HepG2 (cell line): ENCODE measurements around the gene RDH11. TPM values are rescaled to one million over a fixed set of nuclear protein-coding genes. Genes with fewer than 3 reads are reported as not detected.

Source experiments
- ATAC-seq: fragments of 200-7000 bp; cut with Tn5 transposase; 3 replicates; pipeline ENCODE4 v1.9.1; 2020; ENCODE audit warnings: mild to moderate bottlenecking, moderate library complexity
- BruUV-seq: library from RNA; stranded (reverse); fragments of 400-500 nt; replicated peaks from 2 replicates; lab custom pipeline; 2021; lab: Mats Ljungman, UMichigan
- CTCF ChIA-PET: fragments of 300-600 bp; formaldehyde crosslinking; extraction: SDS; loops from one replicate; lab custom pipeline; 2021; ENCODE audit warnings: low total read pairs, inconsistent platforms, low intra/inter-chr PET ratio; lab: Yijun Ruan, JAX
- POLR2A ChIA-PET: fragments of 350-600 bp; sonication (Branson Sonifier 250); formaldehyde crosslinking; loops from one replicate; lab custom pipeline; 2020; ENCODE audit warnings: antibody characterized with exemption, inconsistent platforms; lab: Yijun Ruan, JAX
- DNase-seq: peaks from one replicate; pipeline ENCODE4 v3.0.0-alpha.2; 2015; ENCODE audit warnings: low spot score
- FAIRE-seq: peaks from 3 replicates; lab custom pipeline; 2011; peaks lifted over from hg19 to GRCh38; lab: Jason Lieb, UNC
- H2AFZ ChIP-seq: one replicate; pipeline ENCODE4 v1.6.1; 2011; ENCODE audit warnings: low read length, inconsistent platforms
- H3K27ac ChIP-seq: fragments of 300-600 bp; 3 replicates; pipeline ENCODE4 v1.8.0; 2011; ENCODE audit warnings: mixed run types, mild to moderate bottlenecking, mixed read lengths, low read length, inconsistent platforms; ENCODE audit not compliant: insufficient read depth; ENCODE audit errors: extremely low read length
- H3K27me3 ChIP-seq, 2 experiments: fragments of 200-600 bp in 1 of 2; 2 replicates in 1 of 2; 3 replicates in 1 of 2; pipeline versions ENCODE4 v1.6.0 to v1.8.0; 2011; ENCODE audit warnings: low read length in 2 of 2, mild to moderate bottlenecking in 2 of 2, moderate library complexity in 2 of 2, inconsistent platforms in 1 of 2; ENCODE audit not compliant: insufficient read depth in 2 of 2, control insufficient read depth in 1 of 2
- H3K36me3 ChIP-seq, 2 experiments: fragments of 200-600 bp in 1 of 2; replicated peaks in 1 of 2; 2 replicates in 1 of 2; 3 replicates in 1 of 2; pipeline versions ENCODE4 v1.5.1 to v1.8.0; 2011; ENCODE audit warnings: low read length in 2 of 2, inconsistent platforms in 1 of 2; ENCODE audit not compliant: insufficient read depth in 2 of 2, control insufficient read depth in 1 of 2
- H3K4me1 ChIP-seq: 2 replicates; pipeline ENCODE4 v1.5.1; 2012; ENCODE audit warnings: low read length, inconsistent platforms; ENCODE audit not compliant: insufficient read depth
- H3K4me2 ChIP-seq: 2 replicates; pipeline ENCODE4 v1.6.0; 2011; ENCODE audit warnings: low read depth, low read length, inconsistent platforms
- H3K4me3 ChIP-seq, 3 experiments: fragments of 200-600 bp in 1 of 3; sonication (generic), shearing (Covaris generic) in 1 of 3; replicated peaks in 1 of 3; 2 replicates each; pipeline ENCODE4 v1.5.1; 2011 to 2016; ENCODE audit warnings: low read length in 3 of 3, inconsistent platforms in 2 of 3, low read depth in 2 of 3, mild to moderate bottlenecking in 2 of 3, control low read depth in 1 of 3, mixed read lengths in 1 of 3; ENCODE audit not compliant: insufficient read depth in 1 of 3
- H3K79me2 ChIP-seq: one replicate; pipeline ENCODE4 v1.6.1; 2011; ENCODE audit warnings: low read length, inconsistent platforms; ENCODE audit not compliant: insufficient read depth
- H3K9ac ChIP-seq: 2 replicates; pipeline ENCODE4 v1.6.0; 2011; ENCODE audit warnings: mild to moderate bottlenecking, low read depth, low read length, inconsistent platforms; ENCODE audit not compliant: insufficient read depth
- H3K9me3 ChIP-seq: 2 replicates; pipeline ENCODE4 v1.5.1; 2012; ENCODE audit warnings: mild to moderate bottlenecking, low read length
- H4K20me1 ChIP-seq: 2 replicates; pipeline ENCODE4 v1.6.0; 2011; ENCODE audit warnings: inconsistent platforms, mild to moderate bottlenecking, low read length, moderate library complexity; ENCODE audit not compliant: insufficient read depth
- ARID4A ChIP-seq: sonication (generic); formaldehyde crosslinking; IDR thresholded peaks from 2 replicates; pipeline ENCODE4 v1.5.0; 2020; ENCODE audit warnings: mild to moderate bottlenecking, missing genetic modification reagents, borderline replicate concordance
- ATF1 ChIP-seq: IDR thresholded peaks from 2 replicates; pipeline ENCODE4 v1.6.1; 2016; ENCODE audit warnings: mild to moderate bottlenecking, control low read depth
- DRAP1 ChIP-seq: IDR thresholded peaks from 2 replicates; pipeline ENCODE4 v1.6.1; 2016; ENCODE audit warnings: missing genetic modification reagents, missing compliant biosample characterization
- HCFC1 ChIP-seq: fragments of 150-350 bp; IDR thresholded peaks from 2 replicates; pipeline ENCODE4 v1.6.1; 2014; ENCODE audit warnings: low read depth, low read length
- HDAC2 ChIP-seq: sonication (generic); formaldehyde crosslinking; IDR thresholded peaks from 2 replicates; pipeline ENCODE4 v1.4.0; 2020; ENCODE audit warnings: missing genetic modification reagents
- NFATC3 ChIP-seq: sonication (generic); formaldehyde crosslinking; IDR thresholded peaks from 2 replicates; pipeline ENCODE4 v1.5.1; 2020; ENCODE audit warnings: mild to moderate bottlenecking, missing genetic modification reagents
- NR2C2 ChIP-seq: sonication (generic); formaldehyde crosslinking; IDR thresholded peaks from 2 replicates; pipeline ENCODE4 v1.4.0; 2020; ENCODE audit warnings: missing genetic modification reagents, mild to moderate bottlenecking, moderate library complexity, borderline replicate concordance
- SAP130 ChIP-seq: IDR thresholded peaks from 2 replicates; pipeline ENCODE4 v1.6.1; 2016; ENCODE audit warnings: low read depth
- THAP11 ChIP-seq: IDR thresholded peaks from 2 replicates; pipeline ENCODE4 v1.6.1; 2016; ENCODE audit warnings: missing biosample characterization, missing genetic modification reagents
- ZBTB33 ChIP-seq: sonication (generic); formaldehyde crosslinking; IDR thresholded peaks from 2 replicates; pipeline ENCODE4 v1.4.0; 2020; ENCODE audit warnings: missing genetic modification reagents
- ZNF143 ChIP-seq: sonication (generic); formaldehyde crosslinking; IDR thresholded peaks from 2 replicates; pipeline ENCODE4 v1.4.0; 2020; ENCODE audit warnings: missing genetic modification reagents
- ZNF292 ChIP-seq: sonication (generic); formaldehyde crosslinking; IDR thresholded peaks from 2 replicates; pipeline ENCODE4 v1.8.1; 2022; ENCODE audit warnings: mild to moderate bottlenecking, low read depth, missing genetic modification reagents, borderline replicate concordance
- ZNF891 ChIP-seq: sonication (generic); formaldehyde crosslinking; IDR thresholded peaks from 2 replicates; pipeline ENCODE4 v1.5.0; 2020; ENCODE audit warnings: mild to moderate bottlenecking, missing genetic modification reagents
- ZSCAN20 ChIP-seq: sonication (generic); formaldehyde crosslinking; IDR thresholded peaks from 2 replicates; pipeline ENCODE4 v1.4.0; 2020; ENCODE audit warnings: missing genetic modification reagents, mild to moderate bottlenecking, borderline replicate concordance
- WGBS: methylation state at CpG from one replicate; pipeline ENCODE4 v1.1.6; 2017; ENCODE audit warnings: low lambda C conversion rate; 5-methylcytosine and 5-hydroxymethylcytosine counted together
- in situ Hi-C: cut with HindIII; loops from 2 replicates; pipeline ENCODE4 v1.10.0; 2017; ENCODE audit warnings: low pct_unique_long_range_greater_than_20kb; ENCODE audit not compliant: extremely low pct_ligation_motif_present
- intact Hi-C: fragments of 100-400 bp; cut with micrococcal nuclease; formaldehyde crosslinking; loops from one replicate; pipeline ENCODE4 v1.10.0; 2022; ENCODE audit not compliant: unreplicated experiment
- polyA plus RNA-seq, 8 experiments: library from polyadenylated mRNA; depleted of rRNA in 3 of 8; stranded (reverse) in 7 of 8; unstranded in 1 of 8; fragments of >200 nt; fragmentation: Illumina TruSeq in 4 of 8; extraction: Trizol in 4 of 8; gene quantifications; 2 replicates each; pipeline versions ENCODE4 v1.2.1 to v1.2.3, GENCODE V29; 2011 to 2016; ENCODE audit warnings: low read depth in 4 of 8, missing spikeins in 1 of 8, mixed read lengths in 1 of 8; ENCODE audit not compliant: insufficient read depth in 1 of 8
- total RNA-seq, 5 experiments: library from RNA; depleted of rRNA; stranded (reverse); fragments of >200 nt; fragmentation: Illumina TruSeq; extraction: Trizol; gene quantifications; 2 replicates each; pipeline ENCODE4 v1.2.3, GENCODE V29; 2016; ENCODE audit warnings: low read depth in 1 of 5
- TF ChIP-seq, protein P1 (sequence below): fragments of 450-650 bp; IDR thresholded peaks from 2 replicates; pipeline ENCODE4 v1.6.1; 2017; ENCODE audit warnings: mild to moderate bottlenecking

Gene RDH11
- total and polyA plus RNA-seq, 2 of the 13 experiments (the other 11 are each of a cell fraction or from before 2014, with no cell fraction given), result 106 to 131 TPM

- intact Hi-C loops, result no loop called here
- Histone ChIP-seq H3K79me2 (no peaks in the 10 kb centered on the region), H3K4me1 (peaks cover 42% of the 10 kb centered on the region), H3K9me3 (no peaks in the 10 kb centered on the region), H3K4me2 (peak overlapping the region; percentile 86), H4K20me1 (no peaks in the 10 kb centered on the region), H3K27me3 (no peaks in the 10 kb centered on the region), H3K4me3 (peak overlapping the region; percentile 9 to 62 (median 47); a peak in 5 of 6 replicates), H3K27ac (no peak overlapping the region), H3K9ac (no peak overlapping the region; the same call in 1 of the 2 replicates), H2AFZ (peak overlapping the region; percentile 83), H3K36me3 (no peaks in the 10 kb centered on the region)
- in situ Hi-C loops, result no loop called here
- no TSS peak for BruUV-seq
- FAIRE-seq, result no peak
- 4% methylated on average over 3 of the region's 3 CpGs for WGBS
- ATAC-seq, result peak; percentile 80
- ChIA-PET CTCF (no interaction called here), POLR2A (interaction anchor here (1.1 to 1.6 kb wide), 2 partner anchors 10 to 17 kb away, joined by 4 to 8 read pairs; no protein-coding TSS in a partner anchor)
- no peak for DNase-seq
- TF ChIP-seq ATF1, result no peak
- no peak for TF ChIP-seq ZBTB33 (CRISPR knock-in tag)
- TF ChIP-seq ZNF292, result peak; percentile 55; the same call in 1 of the 2 replicates
- no peak for TF ChIP-seq ZNF891 (CRISPR knock-in tag)
- TF ChIP-seq NFATC3 (CRISPR knock-in tag), result no peak
- peak; percentile 60; the same call in 1 of the 2 replicates for TF ChIP-seq HCFC1
- TF ChIP-seq HDAC2 (CRISPR knock-in tag), result no peak
- TF ChIP-seq THAP11 (CRISPR knock-in tag), result peak; percentile 96
- no peak for TF ChIP-seq NR2C2 (CRISPR knock-in tag)
- peak; percentile 24; the same call in 1 of the 2 replicates for TF ChIP-seq DRAP1 (CRISPR knock-in tag)
- no peak for TF ChIP-seq ZSCAN20 (CRISPR knock-in tag)
- TF ChIP-seq ARID4A (CRISPR knock-in tag), result peak; percentile 17; the same call in 1 of the 2 replicates
- TF ChIP-seq, protein P1, sequence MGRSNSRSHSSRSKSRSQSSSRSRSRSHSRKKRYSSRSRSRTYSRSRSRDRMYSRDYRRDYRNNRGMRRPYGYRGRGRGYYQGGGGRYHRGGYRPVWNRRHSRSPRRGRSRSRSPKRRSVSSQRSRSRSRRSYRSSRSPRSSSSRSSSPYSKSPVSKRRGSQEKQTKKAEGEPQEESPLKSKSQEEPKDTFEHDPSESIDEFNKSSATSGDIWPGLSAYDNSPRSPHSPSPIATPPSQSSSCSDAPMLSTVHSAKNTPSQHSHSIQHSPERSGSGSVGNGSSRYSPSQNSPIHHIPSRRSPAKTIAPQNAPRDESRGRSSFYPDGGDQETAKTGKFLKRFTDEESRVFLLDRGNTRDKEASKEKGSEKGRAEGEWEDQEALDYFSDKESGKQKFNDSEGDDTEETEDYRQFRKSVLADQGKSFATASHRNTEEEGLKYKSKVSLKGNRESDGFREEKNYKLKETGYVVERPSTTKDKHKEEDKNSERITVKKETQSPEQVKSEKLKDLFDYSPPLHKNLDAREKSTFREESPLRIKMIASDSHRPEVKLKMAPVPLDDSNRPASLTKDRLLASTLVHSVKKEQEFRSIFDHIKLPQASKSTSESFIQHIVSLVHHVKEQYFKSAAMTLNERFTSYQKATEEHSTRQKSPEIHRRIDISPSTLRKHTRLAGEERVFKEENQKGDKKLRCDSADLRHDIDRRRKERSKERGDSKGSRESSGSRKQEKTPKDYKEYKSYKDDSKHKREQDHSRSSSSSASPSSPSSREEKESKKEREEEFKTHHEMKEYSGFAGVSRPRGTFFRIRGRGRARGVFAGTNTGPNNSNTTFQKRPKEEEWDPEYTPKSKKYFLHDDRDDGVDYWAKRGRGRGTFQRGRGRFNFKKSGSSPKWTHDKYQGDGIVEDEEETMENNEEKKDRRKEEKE, result no peak
- TF ChIP-seq ZNF143, result peak; percentile 84
- 0 out of 2 replicates have a peak, but pooled peaks have one; percentile 35 for TF ChIP-seq SAP130
Observed at GRCh38 chr14:67722293-67722692, 26.7 kb upstream of the RDH11 start.
